IMR-90 (cell line): ENCODE measurements around the gene NCKAP5. TPM values are rescaled to one million over a fixed set of nuclear protein-coding genes. Genes with fewer than 3 reads are reported as not detected.

Experiments
- ATAC-seq: fragments of 200-7000 bp; cut with Tn5 transposase; 2 replicates; pipeline ENCODE4 v1.9.1; 2020; ENCODE audit warnings: low read depth, mild to moderate bottlenecking, moderate library complexity
- BruUV-seq: library from RNA; stranded (reverse); fragments of 400-500 nt; replicated peaks from 2 replicates; lab custom pipeline; 2021; lab: Mats Ljungman, UMichigan
- CTCF ChIA-PET: fragments of 300-600 bp; formaldehyde crosslinking; extraction: SDS; loops from one replicate; lab custom pipeline; 2021; ENCODE audit warnings: antibody characterized with exemption; lab: Yijun Ruan, JAX
- POLR2A ChIA-PET: fragments of 300-600 bp; sonication (Branson Sonifier 250); formaldehyde crosslinking; loops from one replicate; lab custom pipeline; 2022; ENCODE audit warnings: antibody characterized with exemption; ENCODE audit not compliant: unreplicated experiment; lab: Charles Lee
- DNase-seq: peaks from one replicate; pipeline ENCODE4 v3.0.0; 2013
- H2AFZ ChIP-seq: replicated peaks from 2 replicates; pipeline ENCODE3; 2013; ENCODE audit warnings: low read length, mild to moderate bottlenecking; ENCODE audit not compliant: poor library complexity
- H2AK5ac ChIP-seq: 2 replicates; pipeline ENCODE4 v1.6.1; 2013; ENCODE audit warnings: low read depth, low read length, inconsistent platforms
- H2AK9ac ChIP-seq: replicated peaks from 2 replicates; pipeline ENCODE3; 2013; ENCODE audit warnings: mild to moderate bottlenecking, low read depth, low read length, moderate library complexity; ENCODE audit not compliant: poor library complexity
- H2BK120ac ChIP-seq: 2 replicates; pipeline ENCODE4 v1.6.1; 2013; ENCODE audit warnings: low read depth, low read length, inconsistent platforms
- H2BK15ac ChIP-seq: 3 replicates; pipeline ENCODE4 v1.6.1; 2013; ENCODE audit warnings: low read depth, low read length, inconsistent platforms
- H2BK20ac ChIP-seq: 2 replicates; pipeline ENCODE4 v1.6.1; 2013; ENCODE audit warnings: low read depth, mild to moderate bottlenecking, inconsistent platforms, low read length, moderate library complexity
- H2BK5ac ChIP-seq: 2 replicates; pipeline ENCODE4 v1.6.1; 2013; ENCODE audit warnings: mild to moderate bottlenecking, low read depth, low read length, inconsistent platforms; ENCODE audit not compliant: poor library complexity, severe bottlenecking
- H3K14ac ChIP-seq: replicated peaks from 2 replicates; pipeline ENCODE4 v1.6.1; 2013; ENCODE audit warnings: low read depth, low read length, inconsistent platforms
- H3K18ac ChIP-seq: 2 replicates; pipeline ENCODE4 v1.6.1; 2013; ENCODE audit warnings: low read depth, low read length, control low read depth
- H3K23ac ChIP-seq: 2 replicates; pipeline ENCODE4 v1.6.1; 2013; ENCODE audit warnings: low read depth, low read length, inconsistent platforms
- H3K27ac ChIP-seq: 2 replicates; pipeline ENCODE4 v1.5.1; 2013; ENCODE audit warnings: mild to moderate bottlenecking, control low read depth, low read length; ENCODE audit not compliant: insufficient read depth
- H3K27me3 ChIP-seq: 2 replicates; pipeline ENCODE4 v1.6.1; 2013; ENCODE audit warnings: low read length; ENCODE audit not compliant: control insufficient read depth, insufficient read depth
- H3K36me3 ChIP-seq: 2 replicates; pipeline ENCODE4 v1.6.1; 2013; ENCODE audit warnings: low read length, mixed read lengths; ENCODE audit not compliant: control insufficient read depth, insufficient read depth
- H3K4ac ChIP-seq: 2 replicates; pipeline ENCODE4 v1.6.1; 2013; ENCODE audit warnings: low read depth, low read length, inconsistent platforms
- H3K4me1 ChIP-seq: 2 replicates; pipeline ENCODE4 v1.6.1; 2013; ENCODE audit warnings: low read length, mixed read lengths; ENCODE audit not compliant: control insufficient read depth, insufficient read depth
- H3K4me2 ChIP-seq: 2 replicates; pipeline ENCODE4 v1.6.1; 2013; ENCODE audit warnings: low read depth, mild to moderate bottlenecking, control low read depth, low read length, moderate library complexity
- H3K4me3 ChIP-seq: 2 replicates; pipeline ENCODE4 v1.5.1; 2013; ENCODE audit warnings: low read depth, mild to moderate bottlenecking, control low read depth, low read length, moderate library complexity; ENCODE audit not compliant: insufficient read depth
- H3K56ac ChIP-seq: 2 replicates; pipeline ENCODE4 v1.6.1; 2013; ENCODE audit warnings: low read length, inconsistent platforms; ENCODE audit not compliant: insufficient read depth; ENCODE audit errors: extremely low read depth
- H3K79me1 ChIP-seq, 2 experiments: 2 replicates each; pipeline ENCODE4 v1.6.1; 2013; ENCODE audit warnings: low read length in 2 of 2, inconsistent platforms in 1 of 2, low read depth in 1 of 2
- H3K9ac ChIP-seq: 2 replicates; pipeline ENCODE4 v1.6.1; 2013; ENCODE audit warnings: low read depth, low read length, control low read depth
- H3K9me1 ChIP-seq: 2 replicates; pipeline ENCODE4 v1.6.1; 2013; ENCODE audit warnings: low read length, inconsistent platforms; ENCODE audit not compliant: insufficient read depth
- H3K9me3 ChIP-seq: 2 replicates; pipeline ENCODE4 v1.6.1; 2013; ENCODE audit warnings: low read length; ENCODE audit not compliant: control insufficient read depth, insufficient read depth
- H4K20me1 ChIP-seq: 2 replicates; pipeline ENCODE4 v1.6.1; 2013; ENCODE audit warnings: low read length, inconsistent platforms; ENCODE audit not compliant: insufficient read depth
- H4K5ac ChIP-seq: 2 replicates; pipeline ENCODE4 v1.6.1; 2013; ENCODE audit warnings: mild to moderate bottlenecking, low read depth, low read length, control low read depth
- H4K8ac ChIP-seq, 2 experiments: 2 replicates each; pipeline ENCODE4 v1.6.1; 2013; ENCODE audit warnings: low read depth in 2 of 2, low read length in 2 of 2, control low read depth in 1 of 2, inconsistent platforms in 1 of 2
- H4K91ac ChIP-seq: 2 replicates; pipeline ENCODE4 v1.6.1; 2013; ENCODE audit warnings: low read depth, low read length, inconsistent platforms; ENCODE audit not compliant: insufficient read depth
- CEBPB ChIP-seq: IDR thresholded peaks from 2 replicates; pipeline ENCODE4 v1.6.1; 2012; ENCODE audit warnings: low read depth, low read length, improper control_type of control experiment
- FOS ChIP-seq: fragments of 150-350 bp; IDR thresholded peaks from 2 replicates; pipeline ENCODE4 v1.6.1; 2016; ENCODE audit warnings: low read depth, low read length
- WGBS, 2 experiments: methylation state at CpG; one replicate each; pipeline versions ENCODE4 v1.1.5 to v1.1.7; 2013; ENCODE audit warnings: missing lambda C conversion rate in 2 of 2; ENCODE audit not compliant: insufficient read length in 1 of 2; ENCODE audit errors: extremely low coverage in 2 of 2; 5-methylcytosine and 5-hydroxymethylcytosine counted together
- dilution Hi-C: fragments of 300-500 bp; cut with HindIII; formaldehyde crosslinking; loops from one replicate; pipeline ENCODE4 v1.14.3; 2018; ENCODE audit warnings: low sequenced_read_pairs; ENCODE audit not compliant: unreplicated experiment
- in situ Hi-C: fragments of 300-500 bp; cut with MboI; formaldehyde crosslinking; loops from 3 replicates; pipeline ENCODE4 v1.14.3; 2019; ENCODE audit warnings: low sequenced_read_pairs, inconsistent platforms, mixed read lengths
- intact Hi-C: fragments of 100-400 bp; cut with micrococcal nuclease; formaldehyde crosslinking; loops from 2 replicates; pipeline ENCODE4 v1.10.0; 2022
- polyA plus RNA-seq, 3 experiments: library from polyadenylated mRNA; depleted of rRNA; stranded (reverse); fragments of >200 nt; gene quantifications; 2 replicates each; pipeline ENCODE4 v1.2.3, GENCODE V29; 2012; ENCODE audit warnings: low replicate concordance in 1 of 3
- total RNA-seq: library from RNA; depleted of rRNA; stranded (reverse); fragments of >200 nt; gene quantifications from 2 replicates; pipeline ENCODE4 v1.2.3, GENCODE V29; 2012

Gene NCKAP5
- total and polyA plus RNA-seq, 2 of the 4 experiments (the other 2 are of a cell fraction), result 2.7 to 3.9 TPM

- H3K36me3 ChIP-seq, result no peaks in the 10 kb centered on the region
- 100% methylated on average over 1 of the region's 3 CpGs; no CpG with 5 or more reads in 1 of the 2 experiments for WGBS, 2 experiments
- peak overlapping the region; percentile 82 for H2BK5ac ChIP-seq
- BruUV-seq, result no TSS peak
- H3K9ac ChIP-seq, result no peak overlapping the region
- ATAC-seq, result no peak
- peak overlapping the region; percentile 84 for H3K14ac ChIP-seq
- no peak overlapping the region for H3K4me3 ChIP-seq
- H3K4me1 ChIP-seq, result peaks cover 4% of the 10 kb centered on the region; the same call in 1 of the 2 replicates
- peak overlapping the region; percentile 99 for H2BK15ac ChIP-seq
- intact Hi-C loops, result no loop called here
- no peak overlapping the region for H2AFZ ChIP-seq
- H3K4me2 ChIP-seq, result no peak overlapping the region
- H2BK20ac ChIP-seq, result peak overlapping the region; percentile 92
- no peaks in the 10 kb centered on the region for H4K20me1 ChIP-seq
- peak overlapping the region; percentile 96 for H2BK120ac ChIP-seq
- TF ChIP-seq CEBPB (peak; percentile 53; the same call in 1 of the 2 replicates), FOS (no peak)
- H3K4ac ChIP-seq, result peak overlapping the region; percentile 96
- peaks cover 2% of the 10 kb centered on the region; the same call in 1 of the 2 replicates for H3K9me1 ChIP-seq
- H3K9me3 ChIP-seq, result no peaks in the 10 kb centered on the region
- H3K23ac ChIP-seq, result no peak overlapping the region
- no peak overlapping the region for H3K27ac ChIP-seq
- in situ Hi-C loops, result no loop called here
- CTCF ChIA-PET, result interaction anchor here (1.0 kb wide), 1 partner anchor 540 kb away, joined by 3 read pairs; no protein-coding TSS in a partner anchor
- dilution Hi-C loops, result no loop called here
- H3K56ac ChIP-seq, result no peak overlapping the region
- H3K18ac ChIP-seq, result peak overlapping the region; percentile 78; the same call in 1 of the 2 replicates
- peak overlapping the region; percentile 94; the same call in 1 of the 2 replicates for H4K5ac ChIP-seq
- no peak overlapping the region for H2AK9ac ChIP-seq
- H2AK5ac ChIP-seq, result peak overlapping the region; percentile 97; the same call in 1 of the 2 replicates
- peak overlapping the region; percentile 95 for H4K91ac ChIP-seq
- H3K79me1 ChIP-seq, result peaks cover 5% of the 10 kb centered on the region in 2 experiments; a peak in 3 of 4 replicates
- DNase-seq, result no peak
- POLR2A ChIA-PET, result interaction anchor here (0.8 kb wide), 1 partner anchor 11 kb away, joined by 3 read pairs; no protein-coding TSS in a partner anchor
- no peaks in the 10 kb centered on the region for H3K27me3 ChIP-seq
- peak overlapping the region; percentile 78 to 81 for H4K8ac ChIP-seq
These were observed 263.9 kb downstream of the NCKAP5 start for GRCh38 chr2:133304344-133304743.
